ENCODE results near the gene TRAPPC6A.

TRAPPC6A gene

DNA sequence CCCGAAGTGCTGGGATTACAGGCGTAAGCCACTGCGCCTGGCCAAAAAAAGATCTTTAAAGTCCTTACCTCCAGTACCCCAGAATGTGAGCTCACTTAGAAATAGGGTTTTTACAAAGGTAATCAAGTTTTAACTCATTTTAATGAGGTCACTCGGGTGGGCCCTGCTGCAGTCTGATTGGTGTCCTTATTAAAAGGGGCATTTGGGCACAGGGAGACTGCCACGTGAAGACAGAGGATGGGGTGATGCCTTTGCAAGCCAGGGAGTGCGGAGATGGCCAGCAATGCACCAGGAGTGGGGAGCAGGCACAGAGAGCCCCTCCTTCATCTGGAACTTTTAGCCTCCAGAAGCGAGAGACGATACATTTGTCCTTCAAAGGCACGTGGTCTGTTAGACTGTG lies 28.9 kb downstream of the TRAPPC6A start:
- DNase-seq (ENCODE audit: low spot score) = no peak

- DNase-seq (ENCODE audit: low spot score) = no peak
These were observed 30.0 kb downstream of the TRAPPC6A start for GRCh38 chr19:45147835-45148676.

GRCh38 chr19:45146741-45147205 lies 31.3 kb downstream of the TRAPPC6A start:
- DNase-seq (ENCODE audit: low spot score) = no peak

DNA sequence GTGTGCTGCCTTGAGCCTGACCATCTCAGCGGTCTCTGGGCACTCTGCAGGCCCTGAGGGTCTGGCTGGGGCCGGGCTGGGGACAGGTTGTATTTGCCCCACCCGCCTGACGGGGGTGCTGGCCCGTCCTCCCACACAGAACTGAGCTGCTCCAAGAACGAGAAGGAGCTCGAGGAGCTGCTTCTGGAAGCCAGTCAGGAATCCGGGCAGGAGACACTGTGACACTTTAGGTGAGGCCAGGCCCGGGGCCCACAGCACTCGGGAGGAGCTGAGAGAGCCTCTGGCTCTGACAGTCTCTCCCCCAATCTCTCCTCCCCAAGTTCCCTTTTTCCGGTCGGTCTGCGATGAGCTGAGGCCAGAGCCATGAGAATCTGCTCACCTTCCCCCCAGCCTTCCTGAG lies 31.8 kb downstream of the TRAPPC6A start:
- no peak for DNase-seq (ENCODE audit: low spot score)

GRCh38 chr19:45145270-45146189 lies 32.5 kb downstream of the TRAPPC6A start:
- DNase-seq (ENCODE audit: low spot score) = no peak

DNA sequence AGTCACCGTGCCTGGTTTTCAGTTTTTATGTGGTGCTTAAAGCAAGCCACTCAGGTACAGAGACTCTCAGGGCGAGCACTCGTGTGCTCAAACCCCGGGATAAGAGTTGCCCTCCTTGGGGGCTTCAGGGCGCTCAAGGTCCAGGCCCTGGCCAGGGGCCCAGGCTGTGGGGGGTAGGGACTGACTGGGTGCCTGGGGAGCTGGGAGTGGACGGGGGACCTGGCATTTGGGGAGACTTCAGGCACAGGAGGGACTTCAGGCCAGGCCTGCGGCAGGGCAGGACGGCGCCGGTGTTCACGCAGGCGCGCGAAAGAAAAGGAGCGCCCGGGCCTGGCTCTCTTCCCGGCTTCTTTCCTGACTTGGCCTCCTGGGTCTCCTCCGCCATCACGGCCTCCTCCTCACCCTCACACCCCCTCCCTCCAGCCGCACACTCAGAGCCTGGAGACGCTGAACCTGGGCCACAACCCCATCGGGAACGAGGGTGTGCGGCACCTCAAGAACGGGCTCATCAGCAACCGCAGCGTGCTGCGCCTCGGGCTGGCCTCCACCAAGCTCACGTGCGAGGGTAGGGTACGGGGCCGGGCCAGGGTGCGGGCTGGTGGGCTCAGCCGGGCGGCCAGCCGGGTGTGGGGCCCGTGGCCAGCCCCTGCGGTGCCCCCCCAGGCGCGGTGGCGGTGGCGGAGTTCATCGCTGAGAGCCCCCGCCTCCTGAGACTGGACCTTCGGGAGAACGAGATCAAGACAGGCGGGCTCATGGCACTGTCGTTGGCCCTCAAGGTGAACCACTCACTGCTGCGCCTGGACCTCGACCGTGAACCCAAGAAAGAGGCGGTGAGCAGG lies 33.4 kb downstream of the TRAPPC6A start:
- DNase-seq (ENCODE audit: low spot score) = no peak

DNA sequence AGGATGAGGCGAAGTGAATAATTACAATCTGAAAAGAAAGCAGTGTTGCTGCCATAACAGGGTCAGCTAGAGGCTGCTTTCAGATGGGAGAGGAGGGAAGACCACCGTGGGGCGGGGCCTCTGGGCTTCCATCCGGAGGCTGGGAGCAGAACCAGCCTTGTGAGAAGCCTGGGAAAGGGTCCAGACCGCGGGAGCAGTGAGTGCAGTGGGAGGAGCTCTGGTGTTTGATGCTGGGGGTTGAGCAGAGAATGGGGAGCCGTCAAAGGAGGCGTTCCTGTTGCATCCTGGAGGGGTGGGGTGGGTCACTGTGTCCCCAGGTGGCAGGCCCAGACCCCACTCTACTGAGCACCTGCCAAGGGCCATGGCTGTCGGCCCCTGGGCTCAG lies 35.3 kb downstream of the TRAPPC6A start:
- DNase-seq (ENCODE audit: low spot score) = no peak

GRCh38 chr19:45142016-45142725 lies 35.9 kb downstream of the TRAPPC6A start:
- no peak for DNase-seq (ENCODE audit: low spot score)

DNA sequence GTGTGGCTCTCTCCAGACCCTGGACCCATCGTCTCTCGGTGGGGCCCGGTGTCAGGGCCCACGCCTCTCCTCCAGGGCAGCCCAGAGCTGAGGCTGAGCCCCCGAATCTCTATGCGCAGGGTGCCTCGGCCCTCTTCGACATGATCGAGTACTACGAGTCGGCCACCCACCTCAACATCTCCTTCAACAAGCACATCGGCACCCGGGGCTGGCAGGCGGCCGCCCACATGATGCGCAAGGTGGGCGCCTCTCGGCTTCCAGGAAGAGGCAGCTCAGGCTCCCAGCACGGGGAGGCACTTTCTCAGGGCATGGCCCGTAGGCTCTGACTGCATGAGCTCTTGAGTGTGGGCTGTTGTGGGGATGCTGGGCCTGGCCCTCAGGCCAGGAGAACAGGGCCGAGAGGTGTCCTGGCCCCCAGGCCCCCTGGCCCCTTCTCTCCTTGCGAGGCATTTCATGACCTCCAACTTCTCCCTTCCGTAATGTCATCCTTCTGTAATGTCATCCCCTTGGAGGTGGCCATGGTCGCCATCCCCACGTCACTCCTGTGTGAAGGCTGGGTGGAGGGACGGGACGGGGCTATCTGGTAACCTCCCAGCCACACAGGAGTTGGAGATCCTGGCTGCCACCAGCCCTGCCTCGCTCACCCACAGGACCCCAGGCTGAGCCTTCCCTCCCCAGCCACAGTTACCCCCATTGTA lies 36.7 kb downstream of the TRAPPC6A start:
- no peak for DNase-seq (ENCODE audit: low spot score)

- no peak for DNase-seq (ENCODE audit: low spot score)
These were observed 37.5 kb downstream of the TRAPPC6A start for GRCh38 chr19:45140533-45140932.

DNA sequence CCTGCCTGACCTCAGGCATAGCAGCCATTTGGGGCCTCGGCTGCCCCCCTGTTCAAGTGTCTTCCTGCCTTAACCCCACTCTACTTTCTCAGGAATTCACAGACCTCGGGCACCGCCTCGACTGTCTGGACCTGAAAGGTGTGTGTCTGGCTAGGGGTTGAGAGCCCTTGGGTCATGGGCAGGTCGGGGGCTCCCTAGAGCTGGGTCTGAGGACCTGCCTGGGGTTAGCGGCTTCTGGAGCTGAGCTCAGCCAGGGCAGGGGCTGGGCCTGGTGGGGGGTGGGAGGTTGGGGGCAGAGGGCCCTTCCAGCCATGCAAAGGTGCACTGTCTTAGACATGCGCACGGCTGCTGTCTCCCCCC lies 37.9 kb downstream of the TRAPPC6A start:
- DNase-seq (ENCODE audit: low spot score) = no peak

DNA sequence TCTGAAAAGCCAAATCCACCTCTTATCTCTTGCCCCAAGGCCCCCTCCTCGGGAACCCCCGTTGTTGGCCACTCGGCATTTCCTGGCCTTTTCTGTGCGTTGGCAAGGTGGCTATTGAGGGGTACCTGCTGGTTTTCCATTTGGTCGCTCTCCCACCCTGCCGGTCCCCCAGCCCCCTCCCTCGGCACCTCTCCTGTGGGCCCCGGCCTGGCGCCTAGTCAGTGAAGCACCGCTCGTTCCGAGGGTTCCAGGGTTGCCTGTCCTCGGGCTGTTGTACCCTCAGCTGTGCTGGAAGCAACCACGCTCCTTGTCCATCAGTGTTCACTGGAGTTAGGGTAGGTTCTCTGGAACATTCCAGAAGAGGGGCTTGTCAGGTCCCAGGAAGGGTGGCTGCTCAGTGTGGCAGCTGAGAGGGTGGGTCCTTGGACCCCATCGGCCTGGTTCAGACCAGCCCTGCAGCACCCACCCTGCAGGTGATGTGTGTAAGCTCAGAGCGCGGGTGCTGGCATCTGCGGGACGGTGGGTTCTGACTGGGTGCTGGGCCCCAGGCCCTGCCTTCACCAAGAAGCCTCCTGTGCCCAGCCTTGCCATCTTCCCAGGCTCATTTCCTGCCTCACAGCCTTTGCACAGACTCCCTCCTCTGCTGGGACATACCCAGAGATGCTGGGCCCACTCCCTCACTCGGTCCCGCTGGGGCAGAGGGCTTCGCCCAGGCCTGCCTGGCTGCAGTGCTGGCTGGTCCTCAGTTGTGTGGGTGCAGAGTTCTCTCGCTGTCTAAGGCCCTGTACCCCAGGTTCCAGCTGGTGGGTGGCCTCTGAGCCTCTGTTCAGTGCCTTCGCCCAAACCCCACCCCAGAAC lies 38.5 kb downstream of the TRAPPC6A start:
- no peak for DNase-seq (ENCODE audit: low spot score)

DNA sequence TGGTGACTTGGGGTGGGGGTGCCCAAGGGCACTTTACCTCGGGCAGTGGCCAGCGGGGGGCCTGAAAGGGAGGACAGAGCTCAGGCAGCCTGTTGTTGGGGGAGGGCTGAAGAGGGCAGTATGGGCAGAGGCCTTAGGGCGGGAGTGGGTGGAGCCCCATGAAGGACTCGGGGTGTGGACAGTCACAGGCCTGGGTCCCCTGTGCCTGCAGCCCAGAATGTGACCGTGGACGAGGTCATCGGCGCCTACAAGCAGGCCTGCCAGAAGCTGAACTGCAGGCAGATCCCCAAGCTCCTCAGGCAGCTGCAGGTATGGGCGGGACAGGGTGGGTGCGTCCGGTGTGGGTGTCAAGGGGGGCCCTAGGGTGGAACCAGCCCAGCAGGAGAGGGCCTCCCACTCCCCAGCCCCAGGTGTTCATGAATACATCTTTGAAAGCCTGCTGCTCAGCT lies 39.7 kb downstream of the TRAPPC6A start:
- no peak for DNase-seq (ENCODE audit: low spot score)

- no peak for DNase-seq (ENCODE audit: low spot score)
These were observed 40.8 kb downstream of the TRAPPC6A start for GRCh38 chr19:45137179-45137761.

GRCh38 chr19:45136507-45137178 lies 41.4 kb downstream of the TRAPPC6A start:
- peak; percentile 58 for DNase-seq (ENCODE audit: low spot score)

- no peak for DNase-seq (ENCODE audit: low spot score)
These were observed 42.7 kb downstream of the TRAPPC6A start for GRCh38 chr19:45135176-45135885.

DNA sequence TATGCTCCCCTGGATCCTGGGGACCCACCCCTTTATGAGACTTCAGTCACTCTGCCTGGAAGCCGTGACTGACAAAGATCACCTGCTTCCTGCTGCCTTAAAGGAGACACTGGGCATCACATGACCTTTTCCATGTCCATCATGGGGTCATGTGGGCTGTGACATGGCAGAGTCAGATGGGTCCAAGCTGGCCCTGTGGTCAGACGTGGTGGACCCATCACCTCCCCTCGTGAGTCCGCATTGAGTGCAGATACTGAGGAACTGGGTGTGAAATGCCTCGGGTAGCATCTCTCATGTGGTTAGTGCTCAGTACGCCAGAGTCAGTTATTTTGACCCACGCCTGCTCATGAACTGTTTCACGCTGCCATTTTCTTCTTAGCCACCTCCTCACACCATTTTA lies 44.4 kb downstream of the TRAPPC6A start:
- no peak for DNase-seq (ENCODE audit: low spot score)
